Neural progenitor cell (in vitro differentiated cells): ENCODE data around the gene MAP2.

Experiments used
- EZH2 ChIP-seq: fragments of 200-600 bp; sonication (generic); IDR thresholded peaks from 2 replicates; pipeline ENCODE4 v1.6.1; 2017; ENCODE audit warnings: antibody characterized with exemption, mild to moderate bottlenecking, moderate library complexity
- EZH2phosphoT487 ChIP-seq: fragments of 200-600 bp; sonication (generic); IDR thresholded peaks from 2 replicates; pipeline ENCODE4 v1.6.1; 2017; ENCODE audit warnings: antibody characterized with exemption
- TF ChIP-seq, protein P1 (sequence below): fragments of 200-600 bp; sonication (generic); IDR thresholded peaks from 2 replicates; pipeline ENCODE4 v1.5.1; 2017; ENCODE audit warnings: antibody characterized with exemption, mild to moderate bottlenecking

DNA sequence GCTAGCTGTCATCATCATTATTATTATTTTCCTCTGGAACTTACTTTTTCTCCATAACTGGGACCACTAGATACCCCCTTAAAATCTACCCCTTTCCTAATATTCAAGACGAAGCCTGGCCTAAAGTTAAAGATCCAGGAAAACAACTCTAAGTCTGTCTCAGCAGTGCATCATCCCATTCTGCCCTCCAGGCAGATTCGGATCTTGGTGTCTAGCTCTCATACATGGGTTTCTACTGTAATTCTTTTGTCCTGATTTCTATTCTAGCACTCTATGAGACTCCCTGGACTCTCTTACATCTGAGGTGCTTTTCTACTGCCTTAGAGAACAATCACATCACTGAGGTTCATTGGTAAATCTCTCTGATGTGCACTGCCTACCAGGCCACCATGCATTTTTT, 35.5 kb downstream of the MAP2 start:
- TF ChIP-seq, protein P1, sequence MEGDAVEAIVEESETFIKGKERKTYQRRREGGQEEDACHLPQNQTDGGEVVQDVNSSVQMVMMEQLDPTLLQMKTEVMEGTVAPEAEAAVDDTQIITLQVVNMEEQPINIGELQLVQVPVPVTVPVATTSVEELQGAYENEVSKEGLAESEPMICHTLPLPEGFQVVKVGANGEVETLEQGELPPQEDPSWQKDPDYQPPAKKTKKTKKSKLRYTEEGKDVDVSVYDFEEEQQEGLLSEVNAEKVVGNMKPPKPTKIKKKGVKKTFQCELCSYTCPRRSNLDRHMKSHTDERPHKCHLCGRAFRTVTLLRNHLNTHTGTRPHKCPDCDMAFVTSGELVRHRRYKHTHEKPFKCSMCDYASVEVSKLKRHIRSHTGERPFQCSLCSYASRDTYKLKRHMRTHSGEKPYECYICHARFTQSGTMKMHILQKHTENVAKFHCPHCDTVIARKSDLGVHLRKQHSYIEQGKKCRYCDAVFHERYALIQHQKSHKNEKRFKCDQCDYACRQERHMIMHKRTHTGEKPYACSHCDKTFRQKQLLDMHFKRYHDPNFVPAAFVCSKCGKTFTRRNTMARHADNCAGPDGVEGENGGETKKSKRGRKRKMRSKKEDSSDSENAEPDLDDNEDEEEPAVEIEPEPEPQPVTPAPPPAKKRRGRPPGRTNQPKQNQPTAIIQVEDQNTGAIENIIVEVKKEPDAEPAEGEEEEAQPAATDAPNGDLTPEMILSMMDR = no peak
- no peak for TF ChIP-seq EZH2phosphoT487
- no peak for TF ChIP-seq EZH2
